Measurements from ENCODE around the gene CMTM4. TPM values are rescaled to one million over a fixed set of nuclear protein-coding genes. Genes with fewer than 3 reads are reported as not detected.

CMTM4 gene
- total RNA-seq, 4 donors from 2014 or later, result 24.0 to 55.1 (median 36.4) TPM

DNA sequence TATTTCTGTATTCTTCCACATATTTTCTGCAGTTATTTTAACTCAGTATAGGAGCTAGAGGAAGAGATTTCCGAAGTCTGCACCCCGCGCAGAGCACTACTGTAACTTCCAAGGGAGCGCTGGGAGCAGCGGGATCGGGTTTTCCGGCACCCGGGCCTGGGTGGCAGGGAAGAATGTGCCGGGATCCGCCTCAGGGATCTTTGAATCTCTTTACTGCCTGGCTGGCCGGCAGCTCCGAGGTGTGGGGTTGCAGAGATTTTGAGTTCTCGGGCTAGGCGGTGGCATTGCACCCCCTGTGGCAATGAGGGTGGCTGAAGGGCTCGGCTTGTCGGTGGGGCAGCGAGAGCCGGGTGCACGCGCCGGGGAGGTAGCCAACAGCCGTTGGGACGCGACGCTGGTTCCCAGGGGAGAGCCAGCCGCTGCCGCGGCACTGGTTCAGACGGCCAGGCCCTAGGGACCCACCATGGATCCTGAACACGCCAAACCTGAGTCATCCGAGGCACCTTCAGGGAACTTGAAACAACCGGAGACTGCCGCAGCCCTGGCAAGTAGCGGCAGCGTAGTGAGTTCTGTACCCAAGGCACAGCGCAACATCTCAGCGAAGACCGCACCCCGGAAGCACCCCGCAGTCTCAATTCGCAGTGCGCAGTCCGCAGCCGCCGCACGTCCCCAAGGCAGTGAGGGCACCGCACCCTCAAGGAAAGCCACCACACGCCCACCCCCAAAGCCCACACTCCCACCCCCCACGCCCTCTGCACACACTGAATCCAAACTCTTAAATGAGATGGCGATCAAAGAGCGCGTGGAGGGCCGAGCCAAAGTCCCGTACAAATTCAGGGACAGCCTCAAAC is 130.3 kb downstream of the CMTM4 start, which contains the start of gene CMTM1:
Gene CMTM1 (plus strand): TSS at position 389 of the 851 bp plus-strand sequence. CDS start 75 bp downstream, at position 464.
- TF ChIP-seq EP300 (IDR thresholded peaks at IDR 0.05) (no peak), POLR2AphosphoS5 (IDR thresholded peaks at IDR 0.05) (no peak), POLR2A (IDR thresholded peaks at IDR 0.05) (no peak)
- TF ChIP-seq, protein P1, sequence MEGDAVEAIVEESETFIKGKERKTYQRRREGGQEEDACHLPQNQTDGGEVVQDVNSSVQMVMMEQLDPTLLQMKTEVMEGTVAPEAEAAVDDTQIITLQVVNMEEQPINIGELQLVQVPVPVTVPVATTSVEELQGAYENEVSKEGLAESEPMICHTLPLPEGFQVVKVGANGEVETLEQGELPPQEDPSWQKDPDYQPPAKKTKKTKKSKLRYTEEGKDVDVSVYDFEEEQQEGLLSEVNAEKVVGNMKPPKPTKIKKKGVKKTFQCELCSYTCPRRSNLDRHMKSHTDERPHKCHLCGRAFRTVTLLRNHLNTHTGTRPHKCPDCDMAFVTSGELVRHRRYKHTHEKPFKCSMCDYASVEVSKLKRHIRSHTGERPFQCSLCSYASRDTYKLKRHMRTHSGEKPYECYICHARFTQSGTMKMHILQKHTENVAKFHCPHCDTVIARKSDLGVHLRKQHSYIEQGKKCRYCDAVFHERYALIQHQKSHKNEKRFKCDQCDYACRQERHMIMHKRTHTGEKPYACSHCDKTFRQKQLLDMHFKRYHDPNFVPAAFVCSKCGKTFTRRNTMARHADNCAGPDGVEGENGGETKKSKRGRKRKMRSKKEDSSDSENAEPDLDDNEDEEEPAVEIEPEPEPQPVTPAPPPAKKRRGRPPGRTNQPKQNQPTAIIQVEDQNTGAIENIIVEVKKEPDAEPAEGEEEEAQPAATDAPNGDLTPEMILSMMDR (IDR thresholded peaks at IDR 0.05), result no peak
- H3K9me3 ChIP-seq, result no peaks in the 10 kb centered on the region
- no peak within 1 kb of the TSS for H3K27ac ChIP-seq
- peaks cover 11% of the 10 kb centered on the region for H3K4me1 ChIP-seq
- peaks cover 25% of the 10 kb centered on the region for H3K36me3 ChIP-seq
- H3K27me3 ChIP-seq, result no peaks in the 10 kb centered on the region
- DNase-seq (ENCODE audit: low spot score in 2 of 2), result no peak
- no peak within 1 kb of the TSS for H3K4me3 ChIP-seq
- 90% methylated on average over 30 of the region's 54 CpGs for WGBS

Other genes starting within 250 kb of the CMTM4 start
- 10 to 100 TPM; 13.6 to 27.0 (median 19.7) TPM for gene TK2, start 146.6 kb downstream of the CMTM4 start, total RNA-seq
- gene CKLF, start 144.2 kb downstream of the CMTM4 start, total RNA-seq, result 10 to 100 TPM; 15.4 to 33.7 (median 21.4) TPM
- gene CMTM1, start 130.3 kb downstream of the CMTM4 start, total RNA-seq, result 1 to 10 TPM in 3 of 4 donors, under 1 TPM in 1; 0.97 to 1.6 (median 1.5) TPM
- gene CMTM2, start 117.3 kb downstream of the CMTM4 start, total RNA-seq, result not detected
- gene CMTM3, start 92.0 kb downstream of the CMTM4 start, total RNA-seq, result 10 to 100 TPM in 2 of 4 donors, 1 to 10 TPM in 2; 6.5 to 15.5 (median 9.2) TPM
- gene DYNC1LI2, start 54.9 kb upstream of the CMTM4 start, total RNA-seq, result 100 to 1,000 TPM; 102 to 212 (median 137) TPM
- gene TERB1, start 104.8 kb upstream of the CMTM4 start, total RNA-seq, result not detected
- gene NAE1, start 134.2 kb upstream of the CMTM4 start, total RNA-seq, result 10 to 100 TPM; 36.2 to 57.5 (median 45.0) TPM
- not detected for gene CA7, start 147.7 kb upstream of the CMTM4 start, total RNA-seq
- gene PDP2, start 183.8 kb upstream of the CMTM4 start, total RNA-seq, result 1 to 10 TPM; 5.0 to 8.3 (median 6.6) TPM
- gene CDH16, start 222.1 kb upstream of the CMTM4 start, total RNA-seq, result under 1 TPM in 1 of 4 donors, not detected in 3; 0.45 TPM
- gene RRAD, start 228.8 kb upstream of the CMTM4 start, total RNA-seq, result 10 to 100 TPM in 1 of 4 donors, 1 to 10 TPM in 3; 1.5 to 12.1 (median 4.6) TPM
- gene CIAO2B, start 237.7 kb upstream of the CMTM4 start, total RNA-seq, result 10 to 100 TPM; 34.4 to 69.0 (median 45.0) TPM
- gene CES2, start 238.8 kb upstream of the CMTM4 start, total RNA-seq, result 10 to 100 TPM; 33.6 to 56.0 (median 42.3) TPM

Data from suprapubic skin (tissue), 4 donors.